Caki2 (cell line): Measurements from ENCODE around the gene HNRNPH1. TPM values are rescaled to one million over a fixed set of nuclear protein-coding genes. Genes with fewer than 3 reads are reported as not detected.
"Not testable (repeated sequence)": the region's sequence is repeated elsewhere in the genome, so short reads cannot be mapped to it uniquely, and the experiment has no call there.

ENCODE experiments used
- DNase-seq: peaks from one replicate; pipeline ENCODE4 v3.0.0-alpha.2; 2015; ENCODE audit warnings: low read depth
- in situ Hi-C: cut with HindIII; loops from 2 replicates; pipeline ENCODE4 v1.10.0; 2016; ENCODE audit warnings: low sequenced_read_pairs, low pct_unique_long_range_greater_than_20kb, mixed read lengths
- total RNA-seq: library from RNA; depleted of rRNA; stranded (reverse); fragments of >200 nt; shearing (Covaris generic); gene quantifications from 2 replicates; pipeline ENCODE4 v1.2.3, GENCODE V29; 2014; ENCODE audit warnings: low replicate concordance; rRNA removed

HNRNPH1 gene
- 48.8 and 52.9 TPM in 2 replicates for total RNA-seq

GRCh38 chr5:179623003-179623905, at the start of gene HNRNPH1:
Gene HNRNPH1 (minus strand): TSS chr5:179623671. CDS start chr5:179623133, 538 bp downstream.
- in situ Hi-C loops = no loop called here
- peak; percentile 99 for DNase-seq

- in situ Hi-C loops = no loop called here
These were observed 44.9 kb upstream of the HNRNPH1 start for GRCh38 chr5:179668391-179668790.

GRCh38 chr5:179661647-179662046, 38.2 kb upstream of the HNRNPH1 start:
- in situ Hi-C loops, DNase-seq: not testable (repeated sequence)

More at GRCh38 chr5:179668391-179668790, 44.9 kb upstream of the HNRNPH1 start:
- DNase-seq = no peak

GRCh38 chr5:179658179-179658856, 34.8 kb upstream of the HNRNPH1 start:
- peak; percentile 30 for DNase-seq

GRCh38 chr5:179657302-179658178, 34.1 kb upstream of the HNRNPH1 start:
- DNase-seq, in situ Hi-C loops: not testable (repeated sequence)

More at GRCh38 chr5:179658179-179658856, 34.8 kb upstream of the HNRNPH1 start:
- in situ Hi-C loops = not testable (repeated sequence)

- in situ Hi-C loops, DNase-seq: not testable (repeated sequence)
These were observed 29.7 kb upstream of the HNRNPH1 start for GRCh38 chr5:179653135-179653534.

GRCh38 chr5:179650245-179650644, 26.8 kb upstream of the HNRNPH1 start:
- in situ Hi-C loops = not testable (repeated sequence)

GRCh38 chr5:179649166-179649703, 25.8 kb upstream of the HNRNPH1 start:
- in situ Hi-C loops, DNase-seq: not testable (repeated sequence)

More at GRCh38 chr5:179650245-179650644, 26.8 kb upstream of the HNRNPH1 start:
- DNase-seq = not testable (repeated sequence)

GRCh38 chr5:179648410-179648809, 24.9 kb upstream of the HNRNPH1 start:
- DNase-seq = no peak
- in situ Hi-C loops = no loop called here

- DNase-seq, in situ Hi-C loops: not testable (repeated sequence)
These were observed 21.3 kb upstream of the HNRNPH1 start for GRCh38 chr5:179644766-179645165.

GRCh38 chr5:179643141-179643920, 19.9 kb upstream of the HNRNPH1 start:
- in situ Hi-C loops, DNase-seq: not testable (repeated sequence)

- DNase-seq, in situ Hi-C loops: not testable (repeated sequence)
These were observed 19.2 kb upstream of the HNRNPH1 start for GRCh38 chr5:179642626-179643025.

GRCh38 chr5:179641745-179642144, 18.3 kb upstream of the HNRNPH1 start:
- in situ Hi-C loops, DNase-seq: not testable (repeated sequence)

- in situ Hi-C loops, DNase-seq: not testable (repeated sequence)
These were observed 15.8 kb upstream of the HNRNPH1 start for GRCh38 chr5:179639296-179639695.

GRCh38 chr5:179634370-179635172, 11.1 kb upstream of the HNRNPH1 start:
- DNase-seq, in situ Hi-C loops: not testable (repeated sequence)
